HEK293 (cell line): Measurements from ENCODE around the gene TUBB4A.

ENCODE experiments used
- CTCF ChIA-PET: fragments of 350-600 bp; formaldehyde crosslinking; extraction: SDS; loops from one replicate; lab custom pipeline; 2021; ENCODE audit warnings: antibody characterized with exemption; lab: Yijun Ruan, JAX
- POLR2A ChIA-PET: fragments of 300-600 bp; formaldehyde crosslinking; extraction: SDS; loops from one replicate; lab custom pipeline; 2020; ENCODE audit warnings: antibody characterized with exemption, inconsistent platforms; lab: Yijun Ruan, JAX
- H3K27ac ChIP-seq: fragments of 200-500 bp; sonication (Bioruptor generic); 2 replicates; pipeline ENCODE4 v1.5.1; 2014; ENCODE audit warnings: low read depth, low read length, control low read depth, inconsistent platforms; ENCODE audit errors: extremely low read depth
- H3K36me3 ChIP-seq, 2 experiments: fragments of 200-500 bp in 1 of 2; sonication (Bioruptor generic) in 1 of 2; 1 replicate in 1 of 2; 2 replicates in 1 of 2; pipeline ENCODE4 v1.5.1; 2014 to 2017; ENCODE audit warnings: inconsistent platforms in 2 of 2, low read length in 2 of 2; ENCODE audit not compliant: control insufficient read depth in 2 of 2, insufficient read depth in 1 of 2
- H3K4me1 ChIP-seq: fragments of 200-500 bp; sonication (Bioruptor generic); 2 replicates; pipeline ENCODE4 v1.5.1; 2014; ENCODE audit warnings: mild to moderate bottlenecking, low read length, inconsistent platforms; ENCODE audit not compliant: control insufficient read depth, insufficient read depth
- H3K4me3 ChIP-seq: 2 replicates; pipeline ENCODE4 v1.5.1; 2011; ENCODE audit warnings: low read depth, mild to moderate bottlenecking, control low read depth, low read length, moderate library complexity
- H3K9me3 ChIP-seq: fragments of 200-500 bp; sonication (Bioruptor generic); 2 replicates; pipeline ENCODE4 v1.5.1; 2014; ENCODE audit warnings: low read depth, low read length, inconsistent platforms; ENCODE audit not compliant: control insufficient read depth, insufficient read depth
- BCL6B ChIP-seq: fragments of 450-650 bp; formaldehyde crosslinking; IDR thresholded peaks from 2 replicates; pipeline ENCODE4 v1.5.1; 2017; ENCODE audit warnings: missing biosample characterization, missing genetic modification characterization
- GLIS1 ChIP-seq: fragments of 450-650 bp; formaldehyde crosslinking; IDR thresholded peaks from 2 replicates; pipeline ENCODE4 v1.5.1; 2016; ENCODE audit warnings: missing biosample characterization, missing genetic modification characterization
- GLIS2 ChIP-seq: fragments of 450-650 bp; formaldehyde crosslinking; IDR thresholded peaks from 2 replicates; pipeline ENCODE4 v1.5.1; 2016; ENCODE audit warnings: missing biosample characterization, missing genetic modification characterization
- HOXC10 ChIP-seq: sonication (generic); formaldehyde crosslinking; IDR thresholded peaks from 2 replicates; pipeline ENCODE4 v1.8.1; 2023; ENCODE audit warnings: mild to moderate bottlenecking, missing genetic modification reagents
- IKZF3 ChIP-seq: fragments of 450-650 bp; IDR thresholded peaks from 2 replicates; pipeline ENCODE4 v1.5.0; 2018; ENCODE audit warnings: missing biosample characterization, mild to moderate bottlenecking, missing genetic modification characterization, moderate library complexity
- PATZ1 ChIP-seq: fragments of 450-650 bp; formaldehyde crosslinking; IDR thresholded peaks from 2 replicates; pipeline ENCODE4 v1.5.1; 2016; ENCODE audit warnings: missing biosample characterization, missing genetic modification characterization
- SCRT2 ChIP-seq: fragments of 450-650 bp; formaldehyde crosslinking; IDR thresholded peaks from 2 replicates; pipeline ENCODE4 v1.5.1; 2016; ENCODE audit warnings: missing biosample characterization, missing genetic modification characterization
- SP7 ChIP-seq: fragments of 450-650 bp; formaldehyde crosslinking; IDR thresholded peaks from 2 replicates; pipeline ENCODE4 v1.5.1; 2016; ENCODE audit warnings: missing biosample characterization, missing genetic modification characterization
- ZBTB26 ChIP-seq: fragments of 450-650 bp; formaldehyde crosslinking; optimal IDR thresholded peaks from 2 replicates; pipeline ENCODE3; 2016; ENCODE audit warnings: missing biosample characterization, mild to moderate bottlenecking, missing genetic modification characterization
- ZBTB49 ChIP-seq: fragments of 450-650 bp; formaldehyde crosslinking; IDR thresholded peaks from 2 replicates; pipeline ENCODE4 v1.5.1; 2016; ENCODE audit warnings: missing biosample characterization, missing genetic modification characterization, low read depth
- ZNF121 ChIP-seq: fragments of 450-650 bp; formaldehyde crosslinking; IDR thresholded peaks from 2 replicates; pipeline ENCODE4 v1.5.1; 2016; ENCODE audit warnings: missing biosample characterization, missing genetic modification characterization
- ZNF18 ChIP-seq: fragments of 450-650 bp; formaldehyde crosslinking; IDR thresholded peaks from 2 replicates; pipeline ENCODE4 v1.5.1; 2016; ENCODE audit warnings: missing biosample characterization, missing genetic modification characterization
- ZNF248 ChIP-seq: fragments of 450-650 bp; formaldehyde crosslinking; IDR thresholded peaks from 2 replicates; pipeline ENCODE4 v1.5.1; 2017; ENCODE audit warnings: missing biosample characterization, missing genetic modification characterization
- ZNF366 ChIP-seq: fragments of 450-650 bp; formaldehyde crosslinking; conservative IDR thresholded peaks from 2 replicates; pipeline ENCODE4 v1.5.1; 2016; ENCODE audit warnings: missing biosample characterization, missing genetic modification characterization
- ZNF391 ChIP-seq: fragments of 450-650 bp; formaldehyde crosslinking; IDR thresholded peaks from 2 replicates; pipeline ENCODE4 v1.5.1; 2016; ENCODE audit warnings: low read depth, missing biosample characterization, missing genetic modification characterization, borderline replicate concordance
- ZNF398 ChIP-seq: fragments of 450-650 bp; formaldehyde crosslinking; IDR thresholded peaks from 2 replicates; pipeline ENCODE4 v1.5.1; 2017; ENCODE audit warnings: missing biosample characterization, missing genetic modification characterization
- ZNF585B ChIP-seq: fragments of 450-650 bp; formaldehyde crosslinking; IDR thresholded peaks from 2 replicates; pipeline ENCODE4 v1.5.1; 2016; ENCODE audit warnings: missing biosample characterization, missing genetic modification characterization

The TUBB4A gene

GRCh38 chr19:6531956-6532243 is 29.8 kb upstream of the TUBB4A start (continued):
- TF ChIP-seq ZNF18 (tag by site-specific recombination) = no peak
- TF ChIP-seq SCRT2 = no peak
- TF ChIP-seq SP7 (tag by site-specific recombination) = no peak
- TF ChIP-seq IKZF3 (tag by site-specific recombination) = peak; percentile 65; the same call in 1 of the 2 replicates
- no peak for TF ChIP-seq ZBTB49 (tag by site-specific recombination)
- TF ChIP-seq ZNF366 (tag by site-specific recombination) = no peak
- TF ChIP-seq, all 188 proteins: peak for 2

- CTCF ChIA-PET = interaction anchor here (0.6 to 0.8 kb wide), 2 partner anchors 100 to 334 kb away, joined by 3 to 4 read pairs; no protein-coding TSS in a partner anchor
- Histone ChIP-seq H3K4me1 (no peaks in the 10 kb centered on the region; the same call in 1 of the 2 replicates), H3K27ac (peak overlapping the region; percentile 49; the same call in 1 of the 2 replicates)
Measured at GRCh38 chr19:6531163-6531955, 29.2 kb upstream of the TUBB4A start.

More at GRCh38 chr19:6531163-6531955, 29.2 kb upstream of the TUBB4A start:
- Histone ChIP-seq H3K36me3 (peaks cover 0 to 19% of the 10 kb centered on the region in 2 experiments; a peak in 1 of 3 replicates), H3K9me3 (no peaks in the 10 kb centered on the region), H3K4me3 (peak overlapping the region; percentile 56)
- POLR2A ChIA-PET = interaction anchor here (0.7 to 1.4 kb wide), 14 partner anchors 9 to 562 kb away, joined by 3 to 17 read pairs (median 4); partner anchors contain the start of genes ALKBH7, GPR108, SH2D3A and SLC25A23
- TF ChIP-seq ZNF398 (tag by site-specific recombination) (peak; percentile 28; the same call in 1 of the 2 replicates), PATZ1 (tag by site-specific recombination) (peak; percentile 37; the same call in 1 of the 2 replicates), GLIS1 (tag by site-specific recombination) (peak; percentile 32; the same call in 1 of the 2 replicates), BCL6B (tag by site-specific recombination) (no peak), SCRT2 (peak; percentile 75; the same call in 1 of the 2 replicates), HOXC10 (CRISPR knock-in tag) (0 out of 2 replicates have a peak, but pooled peaks have one; percentile 4), ZNF121 (tag by site-specific recombination) (no peak), GLIS2 (peak; percentile 69), ZNF585B (no peak), ZBTB26 (tag by site-specific recombination) (peak; percentile 53), ZNF248 (tag by site-specific recombination) (no peak), ZNF391 (tag by site-specific recombination) (peak; percentile 11; the same call in 1 of the 2 replicates)
